ENCODE results near the gene RAB7B. TPM values are rescaled to one million over a fixed set of nuclear protein-coding genes. Genes with fewer than 3 reads are reported as not detected.

RAB7B gene
- total and polyA plus RNA-seq, 2 experiments from 2014 or later = 4.5 to 22.6 TPM

DNA sequence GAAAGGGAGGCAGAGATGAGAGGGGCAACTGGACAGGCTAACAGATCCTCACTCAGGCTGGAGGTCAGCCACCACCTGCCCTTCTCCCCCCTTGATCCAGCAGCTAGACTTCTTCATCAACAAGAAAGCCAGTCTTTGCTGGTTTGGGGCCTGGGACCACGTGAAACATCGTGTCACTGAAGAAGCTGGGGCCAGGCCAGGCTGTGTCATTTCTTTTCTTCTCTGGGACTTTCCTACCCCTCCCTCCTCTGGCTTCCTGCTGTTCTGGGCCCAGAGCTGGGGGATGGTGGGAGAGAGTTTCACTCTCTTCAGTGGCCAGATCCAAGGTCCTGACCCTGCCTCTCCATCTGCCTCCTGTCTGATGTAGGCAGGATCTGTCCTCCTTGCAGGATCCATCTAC, 41.8 kb downstream of the RAB7B start:
- H3K4me2 ChIP-seq = no peak overlapping the region
- no peaks in the 10 kb centered on the region for H4K20me1 ChIP-seq (ENCODE audit: insufficient read depth, poor library complexity, severe bottlenecking)
- TF ChIP-seq, protein P1, sequence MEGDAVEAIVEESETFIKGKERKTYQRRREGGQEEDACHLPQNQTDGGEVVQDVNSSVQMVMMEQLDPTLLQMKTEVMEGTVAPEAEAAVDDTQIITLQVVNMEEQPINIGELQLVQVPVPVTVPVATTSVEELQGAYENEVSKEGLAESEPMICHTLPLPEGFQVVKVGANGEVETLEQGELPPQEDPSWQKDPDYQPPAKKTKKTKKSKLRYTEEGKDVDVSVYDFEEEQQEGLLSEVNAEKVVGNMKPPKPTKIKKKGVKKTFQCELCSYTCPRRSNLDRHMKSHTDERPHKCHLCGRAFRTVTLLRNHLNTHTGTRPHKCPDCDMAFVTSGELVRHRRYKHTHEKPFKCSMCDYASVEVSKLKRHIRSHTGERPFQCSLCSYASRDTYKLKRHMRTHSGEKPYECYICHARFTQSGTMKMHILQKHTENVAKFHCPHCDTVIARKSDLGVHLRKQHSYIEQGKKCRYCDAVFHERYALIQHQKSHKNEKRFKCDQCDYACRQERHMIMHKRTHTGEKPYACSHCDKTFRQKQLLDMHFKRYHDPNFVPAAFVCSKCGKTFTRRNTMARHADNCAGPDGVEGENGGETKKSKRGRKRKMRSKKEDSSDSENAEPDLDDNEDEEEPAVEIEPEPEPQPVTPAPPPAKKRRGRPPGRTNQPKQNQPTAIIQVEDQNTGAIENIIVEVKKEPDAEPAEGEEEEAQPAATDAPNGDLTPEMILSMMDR (IDR thresholded peaks at IDR 0.05; ENCODE audit: poor library complexity) = no peak
- no peak for TF ChIP-seq EZH2 (IDR thresholded peaks at IDR 0.05; ENCODE audit: borderline replicate concordance)
- no peak for TF ChIP-seq EZH2phosphoT487 (IDR thresholded peaks at IDR 0.05; ENCODE audit: low read depth, severe bottlenecking, unreplicated experiment)
- no peak overlapping the region for H3K27ac ChIP-seq
- H3K4me1 ChIP-seq (ENCODE audit: insufficient read depth) = peaks cover 8% of the 10 kb centered on the region
- no peaks in the 10 kb centered on the region for H3K9me3 ChIP-seq (ENCODE audit: low read depth)
- H3K27me3 ChIP-seq = no peaks in the 10 kb centered on the region
- H3K4me3 ChIP-seq = no peak overlapping the region
- no peaks in the 10 kb centered on the region for H3K79me2 ChIP-seq
- WGBS (ENCODE audit: low lambda C conversion rate, missing lambda C conversion rate) = 52% methylated on average over 2 of the region's 2 CpGs
- H3K36me3 ChIP-seq (replicated peaks; ENCODE audit: insufficient read depth, low read depth) = no peaks in the 10 kb centered on the region
- DNase-seq (ENCODE audit: low spot score) = no peak
- H3K9me2 ChIP-seq (replicated peaks; ENCODE audit: insufficient read depth) = no peaks in the 10 kb centered on the region
- no peak overlapping the region for H2AFZ ChIP-seq

DNA sequence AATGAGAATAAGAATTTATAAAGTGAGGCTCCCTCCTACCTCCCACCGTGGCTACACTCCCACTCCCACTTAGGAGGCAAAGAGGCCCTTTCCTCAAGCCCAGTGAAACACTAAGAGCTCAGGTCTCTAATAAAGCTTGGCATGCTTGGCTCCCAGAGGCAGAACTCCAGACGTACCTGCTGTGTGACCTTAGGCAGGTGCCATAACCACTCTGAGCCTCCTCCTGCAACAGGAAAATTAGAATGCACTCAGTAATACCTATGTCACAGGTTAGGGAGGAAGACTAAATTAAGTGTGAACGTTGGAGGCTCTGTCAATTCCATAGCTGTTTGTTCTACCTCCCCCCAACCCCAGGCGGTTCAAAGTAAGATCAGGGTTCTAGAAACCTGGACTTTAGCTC, 43.4 kb downstream of the RAB7B start:
- no peak overlapping the region for H3K4me3 ChIP-seq
- H3K27ac ChIP-seq = no peak overlapping the region
- no peaks in the 10 kb centered on the region for H3K36me3 ChIP-seq (replicated peaks; ENCODE audit: insufficient read depth, low read depth)
- no peak overlapping the region for H2AFZ ChIP-seq
- no peak for DNase-seq (ENCODE audit: low spot score)
- no peak overlapping the region for H3K4me2 ChIP-seq
- no peaks in the 10 kb centered on the region for H3K79me2 ChIP-seq
- H3K9me2 ChIP-seq (replicated peaks; ENCODE audit: insufficient read depth) = no peaks in the 10 kb centered on the region
- WGBS (ENCODE audit: low lambda C conversion rate, missing lambda C conversion rate) = 81% methylated on average over 4 of the region's 4 CpGs
- TF ChIP-seq EZH2phosphoT487 (IDR thresholded peaks at IDR 0.05; ENCODE audit: low read depth, severe bottlenecking, unreplicated experiment) (no peak), EZH2 (IDR thresholded peaks at IDR 0.05; ENCODE audit: borderline replicate concordance) (no peak)
- TF ChIP-seq, protein P1 (IDR thresholded peaks at IDR 0.05; ENCODE audit: poor library complexity) = no peak
- no peaks in the 10 kb centered on the region for H4K20me1 ChIP-seq (ENCODE audit: insufficient read depth, poor library complexity, severe bottlenecking)
- peaks cover 8% of the 10 kb centered on the region for H3K4me1 ChIP-seq (ENCODE audit: insufficient read depth)
- H3K9me3 ChIP-seq (ENCODE audit: low read depth) = no peaks in the 10 kb centered on the region
- H3K27me3 ChIP-seq = no peaks in the 10 kb centered on the region

DNA sequence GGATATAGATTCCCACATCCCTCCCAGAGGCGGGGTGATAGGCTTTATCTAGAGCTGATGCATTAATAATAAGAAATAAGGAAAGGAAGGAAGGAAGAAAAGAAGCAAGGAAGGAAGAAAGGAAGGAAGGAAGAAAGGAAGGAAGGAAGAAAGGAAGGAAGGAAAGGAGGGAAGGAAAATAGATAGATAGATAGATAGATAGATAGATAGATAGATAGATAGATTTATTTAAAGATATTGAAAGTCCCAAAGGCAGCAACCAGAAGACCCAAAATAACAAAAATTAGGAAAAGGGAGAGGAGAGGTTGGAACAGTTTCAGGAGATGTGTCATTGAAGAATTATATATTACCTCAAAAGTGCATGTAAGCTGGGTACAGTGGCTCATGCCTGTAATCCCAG, 47.7 kb downstream of the RAB7B start:
- no peak for DNase-seq (ENCODE audit: low spot score)
- Histone ChIP-seq H3K27me3 (no peaks in the 10 kb centered on the region), H3K4me1 (ENCODE audit: insufficient read depth) (no peaks in the 10 kb centered on the region), H3K4me2 (no peak overlapping the region), H3K9me3 (ENCODE audit: low read depth) (no peaks in the 10 kb centered on the region), H3K4me3 (no peak overlapping the region), H4K20me1 (ENCODE audit: insufficient read depth, poor library complexity, severe bottlenecking) (no peaks in the 10 kb centered on the region), H3K9me2 (replicated peaks; ENCODE audit: insufficient read depth) (no peaks in the 10 kb centered on the region), H3K36me3 (replicated peaks; ENCODE audit: insufficient read depth, low read depth) (no peaks in the 10 kb centered on the region), H3K27ac (no peak overlapping the region), H2AFZ (no peak overlapping the region), H3K79me2 (no peaks in the 10 kb centered on the region)
- WGBS (ENCODE audit: low lambda C conversion rate, missing lambda C conversion rate) = 100% methylated on average over 1 of the region's 1 CpG
- TF ChIP-seq EZH2 (IDR thresholded peaks at IDR 0.05; ENCODE audit: borderline replicate concordance) = no peak
- TF ChIP-seq, protein P1 (IDR thresholded peaks at IDR 0.05; ENCODE audit: poor library complexity) = no peak
- TF ChIP-seq EZH2phosphoT487 (IDR thresholded peaks at IDR 0.05; ENCODE audit: low read depth, severe bottlenecking, unreplicated experiment) = no peak
